Spleen (tissue), 7 donors: ENCODE results near the gene NSFL1C.

Experiments
- CTCF ChIP-seq, 11 experiments: fragments of 200-600 bp in 7 of 11; fragments of 450-650 bp in 4 of 11; sonication (generic) in 4 of 11; IDR thresholded peaks in 8 of 11; conservative IDR thresholded peaks in 3 of 11; 1 replicate in 7 of 11; 2 replicates in 4 of 11; pipeline versions ENCODE4 v1.4.0 to v1.8.0; 2016 to 2021; ENCODE audit warnings: antibody characterized with exemption in 11 of 11, inconsistent platforms in 4 of 11, mild to moderate bottlenecking in 1 of 11
- POLR2A ChIP-seq, 3 donors: fragments of 450-650 bp; IDR thresholded peaks; one replicate each; pipeline ENCODE4 v1.5.1; 2017; ENCODE audit warnings: antibody characterized with exemption in 3 of 3, mild to moderate bottlenecking in 1 of 3
- POLR2AphosphoS5 ChIP-seq, 3 donors: sonication (generic); formaldehyde crosslinking; IDR thresholded peaks; one replicate each; pipeline ENCODE4 v1.5.1; 2017; ENCODE audit warnings: antibody characterized with exemption in 3 of 3
- donor health status: DM: no; HTN: no; CAD: no; lungs with moderate emphysema.
- donor health status: DM: no; HTN: no; CAD: no.
- donor health status: DM: no; HTN: no; CAD: no.

- no peak for TF ChIP-seq CTCF (IDR thresholded peaks at IDR 0.05 in 8 of 11, conservative IDR thresholded peaks at IDR 0.05 in 3 of 11)
- no peak for TF ChIP-seq POLR2AphosphoS5 (IDR thresholded peaks at IDR 0.05)
- TF ChIP-seq POLR2A (IDR thresholded peaks at IDR 0.05), result no peak
Observed at GRCh38 chr20:1471242-1471641, 4.6 kb upstream of the NSFL1C start.
